GM21526 (cell line): ENCODE data around the gene NEURL1B.

Experiments used
- ATAC-seq: cut with Tn5 transposase; IDR thresholded peaks from one replicate; pipeline ENCODE4 v1.9.1; 2021; ENCODE audit warnings: moderate library complexity; ENCODE audit not compliant: unreplicated experiment, low FRiP score

The NEURL1B gene

DNA sequence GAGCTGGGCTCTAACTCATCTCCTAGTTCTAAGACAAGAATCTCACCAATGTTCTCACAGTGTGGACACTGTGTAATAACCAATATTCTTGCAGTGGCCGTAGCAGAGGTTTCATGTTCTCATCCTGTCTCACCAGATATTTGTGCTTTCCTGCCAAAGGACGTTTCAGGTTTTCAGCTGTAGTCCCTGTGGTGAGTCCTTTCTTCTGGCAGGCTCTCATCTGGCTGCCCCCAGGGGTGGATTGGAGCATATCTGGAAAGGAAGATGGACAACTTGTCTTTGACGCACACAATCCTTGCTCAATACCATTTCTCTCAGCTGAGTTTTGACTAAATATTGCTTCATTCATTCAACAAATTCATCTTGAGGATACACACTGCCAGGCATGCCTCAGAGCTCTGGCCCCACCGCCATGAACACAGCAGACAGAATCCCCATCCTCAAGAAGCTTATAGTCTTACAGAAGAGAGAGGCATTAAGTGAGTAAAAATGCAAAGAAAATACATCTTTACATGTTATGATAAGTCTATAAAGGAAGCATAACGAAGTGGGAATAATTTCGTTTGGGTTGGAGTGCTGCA lies 33.8 kb upstream of the NEURL1B start:
- no peak for ATAC-seq

DNA sequence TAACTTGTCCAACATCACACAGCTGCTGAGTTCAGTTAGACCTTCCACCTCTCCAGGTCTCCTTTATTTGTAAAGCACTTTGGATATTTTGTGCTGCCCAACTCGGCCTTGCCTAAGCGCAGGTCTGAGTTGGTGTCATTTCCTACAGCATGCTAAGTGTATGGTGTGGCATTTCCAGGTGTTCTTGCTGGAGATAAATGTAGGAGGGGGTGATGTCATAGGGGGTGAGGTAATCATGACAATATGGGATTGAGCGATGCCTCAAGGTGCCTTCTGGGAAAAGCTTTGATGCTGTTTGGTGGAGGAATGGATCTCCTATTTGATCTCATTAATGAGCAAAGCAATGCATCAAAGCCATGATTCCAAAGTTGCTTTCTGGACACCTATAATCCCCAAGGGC lies 32.3 kb upstream of the NEURL1B start:
- ATAC-seq = no peak

DNA sequence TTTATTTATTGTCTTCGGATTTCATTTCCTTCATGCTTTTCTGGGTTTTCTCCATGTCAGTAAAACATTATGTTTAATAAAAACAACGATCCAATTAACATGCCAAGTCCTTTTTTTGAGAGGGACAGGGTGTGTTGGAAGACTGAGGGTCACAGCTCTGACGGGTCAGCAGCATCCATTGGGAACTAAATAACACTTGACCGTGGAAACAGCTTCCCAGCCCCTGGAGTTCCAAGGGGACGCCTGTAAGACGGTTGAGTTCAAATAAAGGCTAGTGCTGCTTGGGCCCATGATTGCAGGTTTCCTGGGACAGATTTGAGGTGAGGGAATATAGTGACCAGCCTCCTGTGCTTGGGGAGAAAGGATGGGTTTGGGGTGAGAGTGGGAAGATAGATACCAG lies 30.4 kb upstream of the NEURL1B start:
- ATAC-seq = no peak

- no peak for ATAC-seq
Observed at GRCh38 chr5:172611913-172612312, 29.1 kb upstream of the NEURL1B start.

DNA sequence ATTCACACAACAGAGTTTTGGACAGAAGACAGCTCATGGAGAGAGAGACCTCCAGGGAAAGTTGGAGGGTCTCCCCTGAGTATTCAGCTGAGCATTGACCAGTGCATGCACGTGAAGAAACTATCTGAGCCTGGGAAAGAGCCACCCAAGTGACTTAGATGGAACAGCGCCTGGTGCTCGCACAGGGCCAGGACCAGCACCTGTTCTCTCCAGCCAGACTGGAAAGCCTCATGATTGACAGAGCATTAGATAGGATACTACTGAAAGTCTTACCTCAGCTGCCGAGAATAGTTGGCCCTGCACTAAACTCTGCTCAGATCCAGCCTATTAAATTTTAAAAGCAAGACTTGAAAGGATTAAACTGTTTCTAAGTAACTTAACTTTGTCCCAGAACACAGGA lies 28.3 kb upstream of the NEURL1B start:
- no peak for ATAC-seq

DNA sequence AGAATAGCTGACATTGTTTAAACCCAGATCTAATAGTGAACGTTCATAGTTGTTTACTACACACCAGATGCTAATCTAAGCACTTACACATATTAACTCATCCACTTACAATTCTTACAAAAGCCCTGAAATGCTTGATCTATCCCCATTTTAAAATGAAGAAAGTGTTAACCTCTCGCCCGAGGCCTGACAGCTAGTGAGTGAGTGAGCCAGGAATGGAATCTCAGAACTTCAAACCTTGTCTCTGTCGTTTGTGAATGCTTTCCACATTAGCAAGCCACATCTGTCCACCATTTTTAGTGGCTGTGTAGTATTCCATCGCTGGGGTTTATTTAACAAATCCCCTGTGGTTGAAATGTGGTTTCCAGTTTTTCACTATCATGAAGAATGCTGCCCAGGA lies 24.9 kb upstream of the NEURL1B start:
- no peak for ATAC-seq

GRCh38 chr5:172616730-172617129 lies 24.3 kb upstream of the NEURL1B start:
- no peak for ATAC-seq

GRCh38 chr5:172617817-172618216 lies 23.2 kb upstream of the NEURL1B start:
- no peak for ATAC-seq

- no peak for ATAC-seq
Observed at GRCh38 chr5:172618574-172619365, 22.3 kb upstream of the NEURL1B start.

- no peak for ATAC-seq
Observed at GRCh38 chr5:172620506-172620905, 20.6 kb upstream of the NEURL1B start.

GRCh38 chr5:172622091-172623046 lies 18.7 kb upstream of the NEURL1B start:
- no peak for ATAC-seq

GRCh38 chr5:172623313-172623980 lies 17.6 kb upstream of the NEURL1B start:
- no peak for ATAC-seq

- no peak for ATAC-seq
Observed at GRCh38 chr5:172624083-172624995, 16.7 kb upstream of the NEURL1B start.

- no peak for ATAC-seq
Observed at GRCh38 chr5:172624996-172625964, 15.8 kb upstream of the NEURL1B start.

DNA sequence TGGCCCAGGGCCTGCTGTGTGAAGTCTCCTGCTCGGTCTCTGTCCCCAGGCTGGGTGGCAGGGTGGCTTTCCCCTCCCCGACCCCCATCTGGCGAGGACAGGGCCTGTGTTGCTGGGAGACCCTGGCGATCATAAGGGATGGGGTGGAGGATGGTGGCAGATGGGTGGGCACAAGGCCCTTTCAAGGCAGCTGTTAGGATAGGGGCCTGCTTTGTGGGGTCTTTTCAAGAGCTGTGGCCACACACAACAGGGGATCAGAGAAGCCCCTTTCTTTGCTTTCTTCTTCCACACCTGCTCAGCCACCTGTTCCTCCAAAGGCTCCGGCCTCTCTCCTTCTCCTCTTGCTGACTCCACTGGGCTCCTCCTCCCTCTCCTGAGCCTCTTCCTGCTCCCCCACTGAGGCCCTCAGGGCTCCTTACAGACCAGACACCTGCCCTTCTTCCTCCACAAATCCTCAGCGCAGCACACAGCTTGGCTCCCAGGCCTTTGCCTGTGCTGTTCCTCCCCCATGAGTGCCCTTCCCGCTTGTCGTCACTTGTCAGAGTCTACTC lies 15.0 kb upstream of the NEURL1B start:
- ATAC-seq = no peak

DNA sequence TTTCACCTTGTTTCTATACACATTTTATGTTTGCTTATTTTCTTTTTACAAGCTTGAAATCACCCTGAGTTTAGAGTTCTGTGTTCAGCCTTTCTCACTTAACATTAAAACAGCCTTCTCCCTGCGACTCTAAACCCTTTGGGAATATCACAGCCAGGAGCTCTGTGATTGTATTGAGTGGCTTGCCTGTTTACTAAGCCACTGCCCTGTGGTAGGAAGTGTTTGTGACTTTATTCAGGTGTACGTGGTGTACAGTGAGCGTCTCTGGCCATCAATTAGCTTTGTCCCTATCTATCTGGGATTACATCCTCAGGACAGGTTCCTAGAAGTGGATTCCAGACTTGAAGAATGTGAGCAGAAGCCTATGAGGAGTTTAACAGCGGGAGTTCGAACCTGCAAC lies 11.0 kb upstream of the NEURL1B start:
- no peak for ATAC-seq

DNA sequence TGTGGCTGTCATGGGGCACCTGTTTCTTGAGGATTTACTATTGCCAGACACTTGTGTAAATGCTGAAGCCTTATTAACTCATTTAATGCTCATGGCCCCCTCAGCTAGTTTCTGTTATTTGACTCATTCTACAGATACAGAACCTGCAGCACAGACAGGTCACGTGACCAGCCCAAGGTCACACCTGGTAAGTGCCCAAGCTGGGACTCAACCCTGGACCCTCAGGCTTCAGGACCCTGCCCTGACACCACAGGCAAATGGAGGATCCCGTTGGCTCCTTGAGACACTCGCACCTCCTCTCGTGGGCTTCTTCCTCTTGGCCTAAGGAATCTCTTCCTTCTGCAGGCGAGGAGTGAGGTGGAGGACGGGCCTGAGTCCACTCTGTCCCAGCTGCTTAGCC lies 10.6 kb upstream of the NEURL1B start:
- no peak for ATAC-seq

DNA sequence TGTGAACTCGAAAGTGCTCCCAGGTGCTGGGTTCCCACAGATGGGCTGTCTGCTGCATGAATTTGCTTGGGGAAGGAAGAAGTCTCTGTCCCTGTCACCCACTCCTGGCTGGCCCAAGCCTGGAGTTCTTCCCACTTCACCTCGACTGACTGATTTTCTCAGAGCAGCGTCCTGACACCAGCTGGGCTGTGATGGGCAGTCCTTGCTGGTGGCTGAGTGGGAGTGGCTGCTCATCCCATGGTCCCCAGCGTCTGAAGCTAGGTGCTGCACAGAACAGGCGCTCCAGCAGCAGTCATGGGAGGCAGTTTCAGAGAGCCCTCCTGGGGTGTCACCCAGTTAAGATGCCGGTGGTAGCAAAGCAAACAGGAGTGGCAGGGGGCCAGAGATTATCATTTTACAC lies 10.1 kb upstream of the NEURL1B start:
- no peak for ATAC-seq
